DND-41 (cell line): ENCODE results near the gene C22orf31.

Experiments used
- ATAC-seq: fragments of 200-7000 bp; cut with Tn5 transposase; 3 replicates; pipeline ENCODE4 v1.9.1; 2021; ENCODE audit warnings: low read depth; ENCODE audit not compliant: insufficient read depth
- DNase-seq: peaks from one replicate; pipeline ENCODE4 v3.0.0-alpha.2; 2020
- H2AFZ ChIP-seq: 2 replicates; pipeline ENCODE4 v1.6.0; 2012; ENCODE audit warnings: low read depth, low read length
- H3K27ac ChIP-seq: 2 replicates; pipeline ENCODE4 v1.5.1; 2012; ENCODE audit warnings: low read length, inconsistent platforms
- H3K27me3 ChIP-seq: fragments of 200-600 bp; sonication (generic); 2 replicates; pipeline ENCODE4 v1.6.0; 2012; ENCODE audit warnings: low read length, mild to moderate bottlenecking, inconsistent platforms; ENCODE audit not compliant: insufficient read depth, poor library complexity
- H3K36me3 ChIP-seq: 2 replicates; pipeline ENCODE4 v1.5.1; 2012; ENCODE audit warnings: low read length, inconsistent platforms; ENCODE audit not compliant: insufficient read depth
- H3K4me1 ChIP-seq: 2 replicates; pipeline ENCODE4 v1.5.1; 2012; ENCODE audit warnings: mild to moderate bottlenecking, low read length; ENCODE audit not compliant: insufficient read depth
- H3K4me2 ChIP-seq: 2 replicates; pipeline ENCODE4 v1.6.0; 2012; ENCODE audit warnings: mild to moderate bottlenecking, moderate library complexity, low read length, inconsistent platforms; ENCODE audit not compliant: insufficient read depth
- H3K4me3 ChIP-seq, 2 experiments: fragments of 200-600 bp in 1 of 2; shearing (Covaris generic) in 1 of 2; 2 replicates each; pipeline ENCODE4 v1.5.1; 2012 to 2016; ENCODE audit warnings: inconsistent platforms in 2 of 2, low read length in 2 of 2, mild to moderate bottlenecking in 2 of 2, low read depth in 1 of 2, moderate library complexity in 1 of 2
- H3K79me2 ChIP-seq: 2 replicates; pipeline ENCODE4 v1.6.0; 2012; ENCODE audit warnings: low read length, inconsistent platforms; ENCODE audit not compliant: insufficient read depth
- H3K9ac ChIP-seq: 2 replicates; pipeline ENCODE4 v1.6.0; 2012; ENCODE audit warnings: low read depth, mild to moderate bottlenecking, inconsistent platforms, low read length, moderate library complexity
- H3K9me3 ChIP-seq: 2 replicates; pipeline ENCODE4 v1.5.1; 2012; ENCODE audit warnings: low read length, moderate library complexity, mild to moderate bottlenecking, inconsistent platforms; ENCODE audit not compliant: insufficient read depth, severe bottlenecking
- H4K20me1 ChIP-seq: 2 replicates; pipeline ENCODE4 v1.6.0; 2012; ENCODE audit warnings: low read length; ENCODE audit not compliant: insufficient read depth
- CTCF ChIP-seq: IDR thresholded peaks from 2 replicates; pipeline ENCODE4 v1.5.1; 2012; ENCODE audit warnings: borderline replicate concordance, low read length, moderate library complexity, mild to moderate bottlenecking; ENCODE audit not compliant: poor library complexity, severe bottlenecking; ENCODE audit errors: extremely low read depth
- EZH2 ChIP-seq: IDR thresholded peaks from 3 replicates; pipeline ENCODE4 v1.6.1; 2012; ENCODE audit warnings: borderline replicate concordance, low read depth, mild to moderate bottlenecking, moderate library complexity, low read length, inconsistent platforms; ENCODE audit not compliant: severe bottlenecking

C22orf31 gene

GRCh38 chr22:29061773-29062172, at the start of gene C22orf31:
Gene C22orf31, minus strand, starts transcription at chr22:29061831. Its CDS starts 39 bp downstream, at chr22:29061792.
- ATAC-seq (no peak), DNase-seq (no peak)
- Histone ChIP-seq H2AFZ (no peak within 1 kb of the TSS), H3K79me2 (no peaks in the 10 kb centered on the region), H3K4me3 (no peak within 1 kb of the TSS), H3K27me3 (no peaks in the 10 kb centered on the region), H3K4me1 (peaks cover 21% of the 10 kb centered on the region), H4K20me1 (no peaks in the 10 kb centered on the region), H3K36me3 (no peaks in the 10 kb centered on the region), H3K9me3 (no peaks in the 10 kb centered on the region), H3K4me2 (no peak within 1 kb of the TSS), H3K9ac (no peak within 1 kb of the TSS), H3K27ac (no peak within 1 kb of the TSS)
- TF ChIP-seq CTCF = no peak
- no peak for TF ChIP-seq EZH2

GRCh38 chr22:29110946-29111345, 49.3 kb upstream of the C22orf31 start:
- no peak for DNase-seq

GRCh38 chr22:29109822-29110221, 48.2 kb upstream of the C22orf31 start:
- no peak for ATAC-seq
- Histone ChIP-seq H4K20me1 (0 out of 2 replicates have a peak, but pooled peaks cover 2% of the 10 kb centered on the region), H3K27me3 (no peaks in the 10 kb centered on the region), H3K9me3 (no peaks in the 10 kb centered on the region), H3K4me2 (no peak overlapping the region), H2AFZ (no peak overlapping the region), H3K27ac (no peak overlapping the region), H3K4me1 (no peaks in the 10 kb centered on the region), H3K4me3 (no peak overlapping the region), H3K36me3 (peaks cover 44% of the 10 kb centered on the region), H3K9ac (no peak overlapping the region), H3K79me2 (no peaks in the 10 kb centered on the region)
- DNase-seq = no peak
- no peak for TF ChIP-seq CTCF
- no peak for TF ChIP-seq EZH2

More at GRCh38 chr22:29110946-29111345, 49.3 kb upstream of the C22orf31 start:
- ATAC-seq = no peak
- H3K27me3 ChIP-seq = no peaks in the 10 kb centered on the region
- no peaks in the 10 kb centered on the region for H3K9me3 ChIP-seq
- no peak overlapping the region for H3K27ac ChIP-seq
- no peaks in the 10 kb centered on the region for H3K4me1 ChIP-seq
- 0 out of 2 replicates have a peak, but pooled peaks cover 2% of the 10 kb centered on the region for H4K20me1 ChIP-seq
- H3K9ac ChIP-seq = no peak overlapping the region
- H3K4me3 ChIP-seq = no peak overlapping the region
- H3K79me2 ChIP-seq = no peaks in the 10 kb centered on the region
- no peak for TF ChIP-seq CTCF
- TF ChIP-seq EZH2 = no peak
- H3K36me3 ChIP-seq = peaks cover 44% of the 10 kb centered on the region
- no peak overlapping the region for H3K4me2 ChIP-seq
- no peak overlapping the region for H2AFZ ChIP-seq

GRCh38 chr22:29108137-29108536, 46.5 kb upstream of the C22orf31 start:
- H3K4me2 ChIP-seq = no peak overlapping the region

More at GRCh38 chr22:29108137-29108536, 46.5 kb upstream of the C22orf31 start:
- Histone ChIP-seq H3K79me2 (no peaks in the 10 kb centered on the region), H3K4me1 (no peaks in the 10 kb centered on the region), H3K9ac (no peak overlapping the region), H3K36me3 (peaks cover 38% of the 10 kb centered on the region), H2AFZ (no peak overlapping the region), H3K9me3 (no peaks in the 10 kb centered on the region), H4K20me1 (no peaks in the 10 kb centered on the region), H3K4me3 (no peak overlapping the region), H3K27me3 (no peaks in the 10 kb centered on the region), H3K27ac (no peak overlapping the region)
- no peak for DNase-seq
- no peak for TF ChIP-seq EZH2
- TF ChIP-seq CTCF = no peak
- no peak for ATAC-seq
